Left lung (tissue), 14 donors: ENCODE measurements around the gene TMEM119. TPM values are rescaled to one million over a fixed set of nuclear protein-coding genes. Genes with fewer than 3 reads are reported as not detected.

Experiments used
- ATAC-seq: fragments of 200-7000 bp; cut with Tn5 transposase; one replicate; pipeline ENCODE4 v1.9.1; 2020; ENCODE audit warnings: moderate library complexity
- DNase-seq, 4 donors: peaks; one replicate each; pipeline ENCODE4 v3.0.0-alpha.2; 2013 to 2020
- H3K27ac ChIP-seq, 2 donors: fragments of 200-600 bp; sonication (generic) in 1 of 2; one replicate each; pipeline versions ENCODE4 v1.5.0 to v1.8.0; 2020 to 2021
- H3K27me3 ChIP-seq, 2 donors: fragments of 200-600 bp; sonication (generic) in 1 of 2; one replicate each; pipeline versions ENCODE4 v1.5.0 to v1.8.0; 2020 to 2021
- H3K36me3 ChIP-seq, 2 donors: fragments of 200-600 bp; sonication (generic) in 1 of 2; one replicate each; pipeline versions ENCODE4 v1.5.0 to v1.8.0; 2020 to 2021
- H3K4me1 ChIP-seq, 2 donors: fragments of 200-600 bp; one replicate each; pipeline ENCODE4 v1.8.0; 2021
- H3K4me3 ChIP-seq, 2 donors: fragments of 200-600 bp; sonication (generic) in 1 of 2; one replicate each; pipeline versions ENCODE4 v1.5.0 to v1.8.0; 2020 to 2021; ENCODE audit warnings: mild to moderate bottlenecking in 1 of 2
- H3K9me3 ChIP-seq, 2 donors: fragments of 200-600 bp; sonication (generic) in 1 of 2; one replicate each; pipeline versions ENCODE4 v1.5.0 to v1.8.0; 2020 to 2021
- CTCF ChIP-seq, 2 donors: fragments of 200-600 bp; sonication (generic) in 1 of 2; IDR thresholded peaks; one replicate each; pipeline versions ENCODE4 v1.5.0 to v1.8.0; 2021; ENCODE audit warnings: antibody characterized with exemption in 2 of 2
- intact Hi-C, 2 donors: fragments of 100-400 bp; cut with DNase I; formaldehyde crosslinking; loops; one replicate each; pipeline versions ENCODE4 v1.11.2 to v1.14.2; 2022
- long read RNA-seq, 12 donors: library from polyadenylated mRNA in 2 of 12; unstranded in 2 of 12; transcript quantifications; one replicate each; pipeline ENCODE4 v2.0.0 and lab custom pipeline, GENCODE V29; 2019 to 2026
- polyA plus RNA-seq, 6 donors: library from polyadenylated mRNA; unstranded; fragments of 120-200 nt; gene quantifications; one replicate each; pipeline ENCODE4 v1.2.1, GENCODE V29; 2013; ENCODE audit not compliant: insufficient read length in 6 of 6
- total RNA-seq, 2 donors: library from RNA; stranded (reverse); fragmentation: NEBNext Ultra II Directional; extraction: Animal tissue kit (Norgen Biotek cat#: 25700); gene quantifications; one replicate each; pipeline ENCODE4 v1.2.1, GENCODE V29; 2021
- donor health status: DM: no; HTN: yes; CAD: no.
- donor health status: DM: no; HTN: no; CAD: no.

The TMEM119 gene
- total RNA-seq: 10 to 100 TPM; 50.5 to 90.9 TPM
- 10 to 100 TPM; 34.0 to 54.3 (median 42.7) TPM for polyA plus RNA-seq
- long read RNA-seq, donor 1, transcript TMEM119-201 (2 exons, 2,707 nt): major isoform, 14 of 21 reads
- long read RNA-seq, donor 1, transcript TMEM119-202 (3 exons, 486 nt): minor isoform, 6 of 21 reads
- long read RNA-seq, donor 1, partial matches to known transcripts: 0 of 21 reads
- long read RNA-seq, donor 1, other reads (novel, unspliced or antisense): 0 of 21 reads
- long read RNA-seq, donor 2, partial matches to known transcripts: 0 of 4 reads
- long read RNA-seq, donor 2, other reads (novel, unspliced or antisense): 0 of 4 reads
- long read RNA-seq, donor 3, partial matches to known transcripts: 0 of 5 reads
- long read RNA-seq, donor 3, other reads (novel, unspliced or antisense): 0 of 5 reads
- long read RNA-seq, donor 4, transcript TMEM119-201 (2 exons, 2,707 nt): major isoform, 6 of 19 reads
- long read RNA-seq, donor 4, transcript TMEM119-202 (3 exons, 486 nt): minor isoform, 5 of 19 reads
- long read RNA-seq, donor 4, partial matches to known transcripts: 0 of 19 reads
- long read RNA-seq, donor 4, other reads (novel, unspliced or antisense): 8 of 19 reads
- long read RNA-seq, donor 5, transcript TMEM119-201 (2 exons, 2,707 nt): major isoform, 12 of 13 reads
- long read RNA-seq, donor 5, partial matches to known transcripts: 0 of 13 reads
- long read RNA-seq, donor 5, other reads (novel, unspliced or antisense): 0 of 13 reads
- long read RNA-seq, donor 6, transcript TMEM119-201 (2 exons, 2,707 nt): major isoform, 10 of 10 reads
- long read RNA-seq, donor 6, partial matches to known transcripts: 0 of 10 reads
- long read RNA-seq, donor 6, other reads (novel, unspliced or antisense): 0 of 10 reads
- long read RNA-seq, donor 7, partial matches to known transcripts: 0 of 6 reads
- long read RNA-seq, donor 7, other reads (novel, unspliced or antisense): 0 of 6 reads
- long read RNA-seq, donor 8, transcript TMEM119-201 (2 exons, 2,707 nt): major isoform, 9 of 13 reads
- long read RNA-seq, donor 8, partial matches to known transcripts: 0 of 13 reads
- long read RNA-seq, donor 8, other reads (novel, unspliced or antisense): 0 of 13 reads
- long read RNA-seq, donor 9: 0 reads
- long read RNA-seq, donor 10, transcript TMEM119-201 (2 exons, 2,707 nt): major isoform, 10 of 16 reads
- long read RNA-seq, donor 10, partial matches to known transcripts: 0 of 16 reads
- long read RNA-seq, donor 10, other reads (novel, unspliced or antisense): 5 of 16 reads
- long read RNA-seq, donor 11, partial matches to known transcripts: 0 of 4 reads
- long read RNA-seq, donor 11, other reads (novel, unspliced or antisense): 0 of 4 reads
- long read RNA-seq, donor 12, transcript TMEM119-201 (2 exons, 2,707 nt): major isoform, 9 of 12 reads
- long read RNA-seq, donor 12, partial matches to known transcripts: 0 of 12 reads
- long read RNA-seq, donor 12, other reads (novel, unspliced or antisense): 0 of 12 reads

DNA sequence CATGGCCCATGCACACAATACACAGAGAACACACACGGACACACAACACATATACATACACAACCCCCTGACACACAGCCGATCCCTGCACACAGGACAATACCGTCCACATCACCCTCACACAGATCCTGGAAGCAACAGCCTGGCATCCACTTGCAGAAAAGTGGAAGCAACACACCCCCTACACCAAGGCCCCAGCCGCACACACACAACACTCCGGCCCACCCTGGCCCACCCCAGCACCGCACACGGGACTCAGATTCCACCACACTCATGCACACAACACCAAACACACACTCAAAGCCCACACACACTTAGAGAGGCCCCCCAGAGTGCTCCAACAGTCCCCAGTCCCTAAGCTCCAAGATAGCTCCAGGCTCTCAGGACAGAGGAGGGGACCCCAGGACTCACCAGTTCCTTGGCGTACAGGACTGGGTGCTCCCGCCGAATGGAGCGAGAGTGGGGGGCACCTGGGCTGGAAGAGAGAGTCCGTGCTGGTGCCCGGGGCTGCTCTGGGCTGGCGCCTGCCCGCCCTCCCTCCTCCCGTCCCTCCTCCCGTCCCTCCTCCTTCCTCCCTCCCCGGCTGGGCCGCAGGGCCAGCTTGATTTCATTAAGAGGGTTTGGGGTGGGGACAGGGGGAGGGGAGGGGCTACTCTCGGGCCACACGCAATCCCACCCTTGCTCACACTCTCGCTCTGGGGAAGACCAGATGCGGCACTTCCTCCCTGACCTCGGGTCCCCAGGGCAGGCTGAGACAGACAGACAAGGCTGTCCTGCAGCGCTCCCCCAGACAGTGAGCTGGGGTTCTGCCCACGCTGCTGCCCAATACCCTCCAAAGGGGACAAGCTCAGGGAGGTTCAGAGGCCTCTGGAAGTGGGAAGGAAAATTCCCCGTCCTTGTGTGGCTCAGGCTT lies at the start of gene TMEM119:
TSS of gene TMEM119 (minus strand) at position 526 of the 913 bp plus-strand sequence. CDS start 5,701 bp downstream, outside the sequence.
- intact Hi-C loops: no loop called here
- peaks cover 0 to 3% of the 10 kb centered on the region in 2 donors for H3K27me3 ChIP-seq
- peak within 1 kb of the TSS; percentile 30 to 34 for H3K4me3 ChIP-seq
- no peak for TF ChIP-seq CTCF (IDR thresholded peaks at IDR 0.05)
- no peaks in the 10 kb centered on the region for H3K36me3 ChIP-seq
- no peaks in the 10 kb centered on the region for H3K4me1 ChIP-seq
- DNase-seq (peak in 2 of 4 donors; percentile 74 to 87), ATAC-seq (peak; percentile 63)
- no peaks in the 10 kb centered on the region for H3K9me3 ChIP-seq
- peak within 1 kb of the TSS in 1 of 2 donors; percentile 39 for H3K27ac ChIP-seq

- no peaks in the 10 kb centered on the region for H3K9me3 ChIP-seq
- H3K4me3 ChIP-seq: no peak overlapping the region
- H3K27ac ChIP-seq: peak overlapping the region; percentile 36 to 83
- no peak for DNase-seq
- intact Hi-C loops: no loop called here
- H3K27me3 ChIP-seq: no peaks in the 10 kb centered on the region
- TF ChIP-seq CTCF (IDR thresholded peaks at IDR 0.05): no peak
- H3K4me1 ChIP-seq: peaks cover 44 to 68% of the 10 kb centered on the region in 2 donors
- peaks cover 0 to 70% of the 10 kb centered on the region in 2 donors for H3K36me3 ChIP-seq
- no peak for ATAC-seq
Observed at GRCh38 chr12:108646600-108647579, 49.0 kb upstream of the TMEM119 start.

GRCh38 chr12:108645686-108646599 lies 48.1 kb upstream of the TMEM119 start:
- DNase-seq: no peak
- no peak for ATAC-seq
- Histone ChIP-seq H3K4me3 (no peak overlapping the region), H3K27me3 (no peaks in the 10 kb centered on the region), H3K27ac (peak overlapping the region; percentile 13 to 83), H3K36me3 (peaks cover 0 to 61% of the 10 kb centered on the region in 2 donors), H3K4me1 (peaks cover 48 to 75% of the 10 kb centered on the region in 2 donors), H3K9me3 (no peaks in the 10 kb centered on the region)
- intact Hi-C loops: no loop called here
- TF ChIP-seq CTCF (IDR thresholded peaks at IDR 0.05): no peak
